Measurements from ENCODE around the gene CELF2. TPM values are rescaled to one million over a fixed set of nuclear protein-coding genes. Genes with fewer than 3 reads are reported as not detected.

Gene CELF2
- total RNA-seq, 1 donor from 2014 or later = 94.9 TPM

DNA sequence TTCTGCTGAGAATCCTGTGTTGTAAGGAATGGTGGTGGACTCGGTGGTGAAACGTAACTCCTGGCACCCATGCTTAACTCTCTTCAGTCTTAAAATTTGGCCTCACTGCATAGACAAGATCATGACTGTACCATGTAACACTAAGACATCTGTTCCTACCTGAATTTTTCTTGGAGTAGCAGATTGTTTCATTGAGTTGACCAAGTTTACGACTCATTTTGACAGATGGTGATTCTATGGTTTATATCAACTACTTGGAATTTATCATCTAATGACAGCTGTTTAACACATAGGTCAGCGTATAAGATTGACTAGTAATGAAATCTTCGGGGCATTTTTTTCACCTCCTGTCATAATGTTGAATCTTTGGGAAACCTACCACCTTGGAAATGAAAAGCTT lies 184.2 kb downstream of the CELF2 start:
- no peak for ATAC-seq
- intact Hi-C loops (cut with DNase I) = loop anchor here (5.0 kb wide), 1 partner anchor 475 kb away; no protein-coding TSS in a partner anchor
- no peak for DNase-seq (ENCODE audit: low spot score)

DNA sequence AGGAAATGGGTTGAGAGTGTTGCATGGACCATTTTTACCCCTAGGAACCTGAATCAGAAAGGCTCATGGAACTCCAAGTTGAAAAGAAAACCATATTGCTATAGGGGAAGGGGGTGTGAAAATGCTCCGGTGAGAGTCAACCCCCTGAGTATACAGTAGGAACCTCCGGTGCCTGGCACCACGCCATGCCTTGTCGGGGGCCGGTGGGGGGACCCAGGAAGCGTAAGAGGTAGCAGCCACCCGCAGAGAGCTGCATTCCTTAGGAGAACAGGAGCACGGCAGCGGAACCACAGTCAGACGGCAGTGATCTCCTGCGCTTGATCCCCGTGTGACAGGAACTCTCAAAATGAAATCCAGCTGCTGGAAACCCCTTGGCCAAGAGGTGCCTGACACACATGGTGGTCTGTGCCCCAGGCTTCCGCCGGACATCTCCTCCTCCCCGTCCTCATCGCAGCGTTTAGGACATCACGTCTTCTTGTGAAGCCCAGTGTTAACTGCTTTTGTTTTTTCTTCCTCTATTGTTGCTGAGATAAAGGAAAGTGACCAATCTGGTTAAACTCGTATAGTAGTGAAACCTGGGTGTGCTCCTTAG lies 186.8 kb downstream of the CELF2 start:
- intact Hi-C loops (cut with DNase I) = loop anchor here (5.0 kb wide), 1 partner anchor 473 kb away; no protein-coding TSS in a partner anchor
- ATAC-seq (peak; percentile 17), DNase-seq (ENCODE audit: low spot score) (no peak)

DNA sequence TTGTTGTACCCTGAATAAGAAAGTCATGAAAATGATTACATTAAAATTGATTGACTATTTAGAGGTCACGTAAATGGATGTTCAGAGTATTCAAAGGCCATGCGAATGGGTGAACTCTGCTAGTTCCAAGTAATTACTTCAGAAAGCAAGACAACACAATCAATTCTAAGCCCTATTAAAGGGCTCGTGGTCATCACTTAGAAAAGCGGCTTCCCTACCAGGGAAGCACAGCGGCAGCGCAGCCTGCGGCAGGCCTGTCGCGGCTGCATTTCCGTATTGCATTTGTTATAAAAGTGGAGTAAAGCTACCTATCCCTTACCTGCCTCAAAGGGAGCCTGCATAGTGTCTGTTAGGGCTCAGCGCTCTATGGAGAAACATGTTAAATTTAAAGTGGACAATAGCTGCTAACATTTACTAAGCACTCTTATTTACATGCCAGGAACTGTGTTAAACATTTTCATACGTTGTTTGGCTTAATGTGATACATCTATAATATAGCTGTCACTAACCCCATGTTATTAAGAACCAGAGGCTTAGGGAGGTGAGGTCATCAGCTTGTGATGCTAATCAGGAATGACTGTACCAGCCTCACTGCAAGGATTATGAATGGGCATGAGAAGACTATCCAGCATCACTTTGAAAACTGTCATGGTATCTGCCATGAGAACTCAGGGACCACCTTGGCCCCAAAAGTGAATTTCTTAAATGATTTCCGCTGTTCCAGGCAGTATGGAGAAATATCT lies 187.5 kb downstream of the CELF2 start:
- ATAC-seq (no peak), DNase-seq (ENCODE audit: low spot score) (no peak)
- intact Hi-C loops (cut with DNase I) = no loop called here

DNA sequence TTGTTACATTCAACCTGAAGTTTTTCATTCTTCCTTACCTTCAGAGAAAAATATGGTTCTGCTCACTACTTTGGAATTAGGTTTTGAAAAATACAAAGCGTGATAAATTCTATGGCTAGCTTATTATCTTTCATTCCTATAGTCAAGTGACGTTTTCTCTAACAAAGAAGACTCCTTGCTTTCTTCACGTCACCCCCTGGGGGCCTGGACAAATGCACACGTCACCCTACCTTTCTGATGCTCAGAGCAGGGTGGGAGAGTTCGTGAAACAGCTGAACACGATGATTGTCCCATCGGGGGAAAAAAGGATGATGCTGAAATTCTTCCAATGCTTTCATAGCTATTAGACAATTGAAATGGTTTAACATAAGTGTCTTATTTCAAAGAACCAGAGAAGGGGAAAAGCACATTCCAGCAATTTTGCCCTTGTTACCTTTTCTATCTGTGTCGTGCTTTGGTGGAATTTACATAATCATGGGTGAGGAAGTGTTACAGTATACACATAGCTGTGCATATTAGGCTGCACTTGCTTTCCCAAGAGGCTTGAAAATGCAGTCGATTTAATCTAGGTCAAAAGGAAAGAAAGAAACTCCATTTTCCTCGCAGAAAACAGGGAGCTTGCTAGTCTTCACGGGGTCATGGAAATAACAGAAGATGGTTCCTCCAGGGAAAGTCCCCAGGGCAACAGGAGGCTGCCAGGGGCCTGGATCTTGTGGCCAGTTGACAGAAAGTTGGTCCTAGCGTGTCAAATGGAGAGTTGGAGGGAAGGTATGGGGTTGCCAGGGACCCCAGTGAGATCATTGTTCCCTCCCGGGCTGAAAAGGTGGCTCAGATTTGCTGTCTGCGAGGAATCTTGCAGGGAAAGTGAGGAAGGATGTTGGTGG lies 189.2 kb downstream of the CELF2 start:
- ATAC-seq (no peak), DNase-seq (ENCODE audit: low spot score) (no peak)
- intact Hi-C loops (cut with DNase I) = no loop called here

DNA sequence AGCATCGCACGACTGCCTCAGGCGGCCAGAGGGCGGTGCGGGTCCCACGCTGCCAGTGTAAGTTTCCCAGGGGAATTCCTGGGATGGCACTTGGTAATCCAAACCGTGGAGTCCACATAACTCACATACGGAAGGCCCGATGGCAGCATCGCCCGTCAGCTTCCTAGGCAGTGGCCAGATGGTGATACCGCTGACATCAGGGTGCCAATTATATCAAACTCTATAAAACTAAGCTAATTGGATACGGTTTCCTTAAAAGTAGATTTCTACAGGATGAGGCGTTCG lies 189.8 kb downstream of the CELF2 start:
- DNase-seq (ENCODE audit: low spot score) (no peak), ATAC-seq (no peak)
- intact Hi-C loops (cut with DNase I) = no loop called here

DNA sequence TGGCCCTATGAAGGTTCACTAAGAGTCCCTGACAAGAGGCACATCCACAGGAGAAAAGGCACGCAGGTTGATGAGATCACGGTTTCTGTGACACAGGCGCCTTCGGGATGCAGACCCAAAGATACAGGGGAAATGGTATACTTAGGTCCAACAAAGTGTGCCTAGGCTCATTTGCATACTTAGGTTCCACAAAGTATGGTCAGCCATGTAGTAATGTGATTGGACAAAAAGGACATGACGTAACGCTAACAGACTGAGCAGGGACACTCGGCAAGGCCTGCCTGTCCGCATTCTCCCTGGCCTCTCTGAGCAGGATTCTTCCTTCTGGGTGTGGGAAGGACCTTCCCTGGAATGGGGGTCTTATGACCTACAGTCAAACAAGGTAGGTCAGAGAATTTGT lies 190.6 kb downstream of the CELF2 start:
- DNase-seq (ENCODE audit: low spot score) = no peak
- ATAC-seq = no peak
- intact Hi-C loops (cut with DNase I) = no loop called here

DNA sequence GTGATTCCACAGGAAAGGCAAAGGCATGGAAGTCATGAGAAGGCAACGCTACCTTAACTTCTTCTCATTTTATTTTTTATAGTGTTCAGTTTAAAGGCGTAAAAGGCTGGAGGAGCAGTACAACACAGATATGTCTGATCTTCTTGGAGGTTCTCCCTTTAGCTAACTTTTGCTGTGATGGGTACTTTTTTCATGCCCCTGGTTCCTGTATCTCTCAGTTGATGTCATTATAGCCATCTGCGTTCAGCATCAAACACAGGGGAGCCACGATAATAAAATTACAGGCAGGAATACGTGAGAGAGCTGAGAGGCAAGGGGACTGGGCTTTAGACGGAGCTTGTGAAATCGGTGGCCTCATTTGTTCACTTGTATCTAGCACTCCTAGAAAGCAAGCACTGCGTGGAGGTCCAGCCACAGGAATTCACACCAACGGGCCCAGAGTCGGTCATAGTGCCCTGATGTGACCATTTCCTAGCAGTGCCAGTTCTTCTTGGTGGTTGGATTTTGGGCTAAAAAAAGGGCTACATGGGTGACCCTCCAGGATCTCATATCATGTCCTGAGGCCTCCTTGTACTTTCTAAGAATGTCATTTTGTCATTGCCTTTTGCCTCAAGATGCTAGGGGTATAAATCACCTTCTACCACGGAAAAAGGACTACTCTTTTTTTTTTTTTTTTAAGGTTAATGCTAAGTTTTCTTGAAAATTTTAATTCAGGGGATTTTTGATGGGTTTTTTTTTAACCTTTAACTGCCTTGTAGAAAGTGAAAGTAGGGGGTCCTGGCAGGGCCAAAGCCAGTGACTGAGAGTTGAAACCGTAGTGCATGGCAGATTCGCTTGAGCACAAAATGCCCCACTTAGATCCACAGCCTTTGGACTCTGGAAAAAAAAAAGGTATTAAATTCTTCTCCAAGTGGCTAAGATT lies 191.5 kb downstream of the CELF2 start:
- ATAC-seq (peak; percentile 27), DNase-seq (ENCODE audit: low spot score) (no peak)
- intact Hi-C loops (cut with DNase I) = no loop called here

DNA sequence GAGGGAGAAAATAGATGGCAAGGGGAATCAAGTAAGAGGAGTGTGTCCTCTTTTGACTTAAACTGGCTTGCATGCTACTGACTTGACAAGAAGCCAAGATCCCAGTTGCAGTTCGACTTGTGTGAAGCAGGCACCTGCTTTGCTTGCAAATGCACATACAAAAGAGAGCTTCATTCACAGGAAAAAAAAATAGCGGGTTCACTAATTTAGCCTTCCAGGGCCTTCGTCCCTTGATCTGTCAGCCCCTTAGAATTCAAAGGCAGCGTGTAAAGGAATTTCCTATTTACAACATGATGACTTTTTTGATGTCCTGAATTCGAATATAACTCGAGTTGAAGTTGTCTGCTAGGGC lies 192.1 kb downstream of the CELF2 start:
- intact Hi-C loops (cut with DNase I) = no loop called here
- no peak for ATAC-seq
- DNase-seq (ENCODE audit: low spot score) = no peak

DNA sequence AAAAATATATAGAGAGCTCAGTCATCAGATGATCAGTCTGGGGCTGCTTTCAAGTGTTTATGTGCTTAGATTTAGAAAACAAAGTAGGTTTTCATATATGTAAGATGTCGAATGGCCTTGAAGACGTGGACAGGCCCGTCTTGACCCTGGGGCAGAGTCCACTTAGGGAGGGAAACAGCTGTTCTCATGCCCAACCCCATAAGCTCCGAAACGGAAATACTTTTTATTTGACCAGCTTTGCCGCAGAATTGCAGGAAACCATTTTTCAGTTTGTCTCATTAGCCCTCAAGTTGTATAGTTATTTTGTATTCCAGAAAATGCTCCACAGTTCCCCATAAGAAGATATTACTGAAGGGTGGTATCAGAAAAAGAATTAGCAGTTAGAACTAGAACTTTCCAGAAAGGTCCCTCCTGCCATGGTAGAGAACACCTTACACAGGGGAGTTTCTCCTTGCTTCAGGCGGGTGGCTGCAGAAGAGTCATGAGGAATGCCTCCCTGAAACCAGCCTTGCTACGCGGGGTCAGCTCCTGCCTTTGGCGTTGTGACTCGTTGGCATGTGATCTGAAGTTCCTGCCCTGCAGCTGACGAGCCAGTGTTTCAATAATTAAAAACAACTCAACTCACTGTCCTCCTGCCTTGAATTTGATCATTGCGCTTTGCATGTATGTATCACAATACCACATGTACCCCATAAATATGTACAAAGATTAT lies 192.7 kb downstream of the CELF2 start:
- DNase-seq (ENCODE audit: low spot score) (no peak), ATAC-seq (peak; percentile 47)
- intact Hi-C loops (cut with DNase I) = no loop called here

DNA sequence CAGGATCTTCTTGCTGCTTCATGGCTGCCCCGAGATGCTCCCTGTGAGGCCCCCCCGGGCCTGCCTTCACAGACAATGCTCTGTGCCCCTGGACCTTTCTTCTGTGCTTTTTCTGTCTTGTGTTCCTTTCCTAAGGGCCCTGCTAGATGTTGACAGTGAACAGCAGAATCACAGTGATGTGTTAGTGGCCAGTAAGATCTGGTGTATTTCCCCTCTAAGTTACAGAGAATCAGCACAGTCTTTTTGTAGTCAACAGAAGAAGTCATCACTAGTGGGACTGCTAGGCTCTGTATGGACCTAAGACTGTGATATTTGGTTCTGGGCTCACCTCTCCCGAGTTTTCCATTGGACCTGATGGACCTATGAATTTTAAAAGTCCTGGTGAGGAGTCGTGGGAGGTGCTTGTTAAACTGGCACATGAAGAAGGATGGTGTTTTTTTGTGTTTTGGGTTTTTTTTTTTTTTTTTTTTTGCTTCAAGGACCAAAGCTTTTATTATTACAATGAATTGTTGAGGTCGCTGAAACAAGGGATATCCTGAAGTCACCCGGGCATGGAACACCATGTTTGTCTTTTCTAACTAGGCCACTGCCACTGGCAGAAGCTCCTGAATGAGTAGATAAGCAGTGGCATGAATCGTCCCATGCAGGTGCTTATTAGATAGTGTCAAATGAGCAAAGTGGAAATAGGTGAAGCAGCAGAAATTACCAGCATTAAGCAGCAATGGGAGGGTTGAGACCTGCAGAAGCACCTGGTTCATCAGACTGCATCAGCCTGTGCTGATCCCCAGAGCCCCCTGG lies 194.8 kb downstream of the CELF2 start:
- ATAC-seq = no peak
- intact Hi-C loops (cut with DNase I) = no loop called here
- no peak for DNase-seq (ENCODE audit: low spot score)

DNA sequence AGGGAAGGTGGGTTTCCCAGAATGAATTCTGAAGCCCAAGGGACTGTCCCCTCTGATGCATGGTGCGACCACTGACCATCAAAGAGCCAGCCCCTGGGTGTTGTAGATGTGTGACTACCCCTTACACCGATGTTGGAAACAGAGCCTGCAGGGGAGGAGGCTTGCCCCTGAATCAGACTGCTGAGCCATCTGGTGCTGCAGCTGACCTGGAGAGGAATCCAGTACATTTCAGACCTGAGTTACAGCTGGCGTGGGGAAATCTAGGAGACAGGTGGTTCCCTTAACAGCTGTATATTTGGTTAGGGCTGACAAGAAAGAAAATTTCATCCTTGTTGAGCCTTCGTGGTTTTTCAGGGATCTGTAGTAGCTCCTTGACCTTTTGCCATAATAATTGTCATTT lies 195.5 kb downstream of the CELF2 start:
- DNase-seq (ENCODE audit: low spot score) (no peak), ATAC-seq (no peak)
- intact Hi-C loops (cut with DNase I) = no loop called here

DNA sequence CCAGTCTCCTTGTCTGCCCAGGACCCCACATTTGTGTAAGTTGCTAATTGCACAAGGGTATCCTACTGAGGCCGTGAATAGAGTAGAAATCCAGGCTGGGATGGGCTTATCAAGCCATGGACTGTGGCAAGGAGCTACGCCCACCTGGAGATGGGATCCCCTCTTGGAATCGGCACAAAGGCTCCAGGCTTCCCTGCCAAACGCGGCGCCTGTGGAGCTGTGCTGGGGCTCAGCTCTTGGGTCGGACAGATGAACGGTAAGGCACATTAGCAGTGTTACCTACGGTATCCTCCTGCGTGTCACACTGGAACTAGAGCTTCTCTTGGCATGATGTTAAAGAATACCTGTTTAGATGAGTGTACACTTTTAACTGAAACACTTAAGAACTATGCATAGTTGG lies 196.7 kb downstream of the CELF2 start:
- DNase-seq (ENCODE audit: low spot score) (no peak), ATAC-seq (no peak)
- intact Hi-C loops (cut with DNase I) = no loop called here

DNA sequence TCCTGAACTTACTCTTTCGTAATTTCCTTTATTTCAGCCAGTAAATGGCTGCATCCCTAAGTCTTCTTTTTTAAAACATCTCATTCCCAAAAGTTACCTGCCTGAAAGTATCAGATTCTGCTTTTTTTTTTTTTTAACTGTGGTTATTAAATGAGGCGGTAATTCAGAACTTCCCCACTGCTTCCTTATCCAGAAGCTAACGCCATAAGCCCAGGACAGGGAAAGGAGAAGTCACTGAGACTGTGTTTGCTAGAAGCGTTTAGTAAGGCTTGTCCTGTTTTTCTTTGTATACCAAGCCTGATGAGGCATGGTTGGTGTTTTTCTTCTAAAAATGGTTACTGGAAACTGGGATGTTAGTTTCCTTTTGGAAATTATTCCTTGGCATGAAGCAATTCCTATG lies 197.8 kb downstream of the CELF2 start:
- DNase-seq (ENCODE audit: low spot score) = no peak
- no peak for ATAC-seq
- intact Hi-C loops (cut with DNase I) = no loop called here

DNA sequence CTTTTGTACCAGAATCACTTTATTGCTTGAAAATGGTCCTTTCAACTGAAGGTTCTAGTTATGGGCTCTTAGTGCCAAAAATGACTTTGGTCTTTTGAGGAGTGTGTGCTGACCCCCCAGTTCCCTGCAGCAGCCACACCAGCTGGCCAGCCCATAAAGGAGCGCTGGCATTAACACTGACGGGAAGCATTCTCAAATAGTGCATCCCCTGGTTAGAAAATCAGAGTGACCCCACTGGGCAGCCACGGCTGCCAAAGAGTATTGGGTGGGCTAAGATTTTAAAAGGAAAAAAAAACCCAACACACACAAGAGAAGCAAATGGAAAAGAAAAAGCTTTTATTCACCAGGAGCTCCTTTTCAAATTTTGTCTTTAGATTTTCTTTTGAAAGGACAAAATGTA lies 199.8 kb downstream of the CELF2 start:
- intact Hi-C loops (cut with DNase I) = no loop called here
- DNase-seq (ENCODE audit: low spot score) (no peak), ATAC-seq (no peak)

DNA sequence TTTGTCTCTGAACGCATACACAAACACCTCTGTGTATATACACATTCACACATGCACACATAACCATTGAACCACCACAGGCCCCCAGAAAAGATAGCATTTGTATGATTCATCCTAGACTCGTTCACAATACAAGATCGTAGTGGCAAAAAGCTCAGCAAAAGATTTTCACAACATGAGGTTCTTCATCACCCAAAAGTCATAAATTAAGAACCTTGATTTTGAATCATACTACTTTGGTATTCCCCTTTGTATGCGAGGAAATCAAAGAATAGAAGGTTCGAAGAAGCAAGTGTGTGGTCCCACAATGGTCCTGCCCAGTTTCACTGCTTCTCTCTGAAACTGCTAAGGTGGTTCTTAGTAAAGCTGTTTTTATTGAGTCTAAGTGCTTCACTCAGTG lies 200.7 kb downstream of the CELF2 start:
- ATAC-seq = no peak
- intact Hi-C loops (cut with DNase I) = no loop called here
- no peak for DNase-seq (ENCODE audit: low spot score)

DNA sequence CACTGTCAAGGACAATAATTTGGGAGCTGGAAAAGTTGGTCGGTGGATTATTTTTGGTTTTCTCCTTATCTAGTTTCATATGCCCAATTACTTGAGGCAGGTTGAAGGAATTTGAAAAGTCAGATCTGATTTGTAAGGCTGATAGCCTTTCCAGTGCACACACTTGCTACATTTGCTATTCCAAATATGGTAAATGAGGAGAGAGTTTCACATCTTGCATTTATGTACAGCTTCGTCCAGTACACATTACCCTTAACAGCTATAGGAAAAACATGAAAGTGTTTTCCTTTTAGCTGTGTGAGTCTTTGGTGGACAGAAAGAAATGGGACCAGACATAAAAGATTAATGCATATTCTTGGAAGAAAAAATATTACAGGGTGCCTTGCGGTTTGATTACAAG lies 201.8 kb downstream of the CELF2 start:
- DNase-seq (ENCODE audit: low spot score) (no peak), ATAC-seq (no peak)
- intact Hi-C loops (cut with DNase I) = no loop called here

DNA sequence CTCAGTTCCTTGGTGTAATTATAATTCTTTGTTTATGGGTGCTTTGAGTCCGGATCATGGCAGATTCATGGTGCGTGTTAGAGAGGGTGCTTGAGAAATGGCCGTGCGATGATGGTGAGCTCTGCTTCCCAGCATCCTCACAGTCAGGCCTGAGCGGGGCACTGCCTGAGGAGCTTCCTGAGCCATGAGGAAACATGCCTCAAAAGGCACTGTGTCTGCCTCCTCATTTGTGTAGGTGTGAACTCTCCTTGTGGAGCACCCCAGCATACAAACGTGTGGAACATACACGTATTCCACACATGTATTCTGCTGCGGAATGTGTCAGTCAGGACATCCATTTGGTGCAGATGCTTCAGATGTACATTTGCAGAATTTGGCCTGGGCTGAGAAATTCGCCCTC lies 205.4 kb downstream of the CELF2 start:
- ATAC-seq (peak; percentile 21), DNase-seq (ENCODE audit: low spot score) (no peak)
- intact Hi-C loops (cut with DNase I) = no loop called here

Data from sciatic nerve (tissue), 2 donors.